Measurements from ENCODE around the gene WWOX.

GRCh38 chr16:78396046-78396445, 296.6 kb downstream of the WWOX start:
- TF ChIP-seq POLR2A (IDR thresholded peaks at IDR 0.05; ENCODE audit: low read length) (no peak), GATA1 (IDR thresholded peaks at IDR 0.05; ENCODE audit: low read depth, low read length) (no peak)
